AG10803 (cell line): ENCODE measurements around the gene MOBP.

Source experiments
- DNase-seq: peaks from one replicate; pipeline ENCODE4 v3.0.0; 2010; ENCODE audit warnings: low read depth
- H3K4me3 ChIP-seq: 2 replicates; pipeline ENCODE4 v1.5.1; 2011; ENCODE audit warnings: mild to moderate bottlenecking, low read length, control low read depth
- CTCF ChIP-seq: conservative IDR thresholded peaks from 2 replicates; pipeline ENCODE4 v1.5.1; 2011; ENCODE audit warnings: mild to moderate bottlenecking, low read length, control low read depth, inconsistent platforms

Gene MOBP

GRCh38 chr3:39440316-39440715 is 27.2 kb upstream of the MOBP start:
- no peak for DNase-seq
- no peak overlapping the region for H3K4me3 ChIP-seq
- no peak for TF ChIP-seq CTCF

GRCh38 chr3:39443530-39443929 is 23.9 kb upstream of the MOBP start:
- no peak for TF ChIP-seq CTCF
- H3K4me3 ChIP-seq: no peak overlapping the region
- no peak for DNase-seq

- no peak overlapping the region for H3K4me3 ChIP-seq
- TF ChIP-seq CTCF: no peak
- DNase-seq: no peak
Observed at GRCh38 chr3:39445927-39446326, 21.6 kb upstream of the MOBP start.

- H3K4me3 ChIP-seq: no peak overlapping the region
- no peak for TF ChIP-seq CTCF
- no peak for DNase-seq
Observed at GRCh38 chr3:39446444-39446843, 21.0 kb upstream of the MOBP start.

GRCh38 chr3:39447637-39448483 is 19.6 kb upstream of the MOBP start:
- H3K4me3 ChIP-seq: no peak overlapping the region
- peak; percentile 95 for TF ChIP-seq CTCF
- peak; percentile 79 for DNase-seq

- DNase-seq: no peak
- no peak overlapping the region for H3K4me3 ChIP-seq
- no peak for TF ChIP-seq CTCF
Observed at GRCh38 chr3:39448506-39449233, 18.8 kb upstream of the MOBP start.

- H3K4me3 ChIP-seq: no peak overlapping the region
- no peak for TF ChIP-seq CTCF
- DNase-seq: no peak
Observed at GRCh38 chr3:39449796-39450195, 17.7 kb upstream of the MOBP start.
